Stimulated activated CD8-positive, alpha-beta memory T cell treated with anti-CD3 and anti-CD28 coated beads, Interleukin-12 subunit alpha, Interleukin-12 subunit beta, amount 100 ng/mL, for 4 hours (primary cell): Measurements from ENCODE around the gene KLK14.

ENCODE experiments used
- DNase-seq: peaks from one replicate; pipeline ENCODE4 v3.0.0-alpha.2; 2020; ENCODE audit warnings: low read depth

KLK14 gene

DNA sequence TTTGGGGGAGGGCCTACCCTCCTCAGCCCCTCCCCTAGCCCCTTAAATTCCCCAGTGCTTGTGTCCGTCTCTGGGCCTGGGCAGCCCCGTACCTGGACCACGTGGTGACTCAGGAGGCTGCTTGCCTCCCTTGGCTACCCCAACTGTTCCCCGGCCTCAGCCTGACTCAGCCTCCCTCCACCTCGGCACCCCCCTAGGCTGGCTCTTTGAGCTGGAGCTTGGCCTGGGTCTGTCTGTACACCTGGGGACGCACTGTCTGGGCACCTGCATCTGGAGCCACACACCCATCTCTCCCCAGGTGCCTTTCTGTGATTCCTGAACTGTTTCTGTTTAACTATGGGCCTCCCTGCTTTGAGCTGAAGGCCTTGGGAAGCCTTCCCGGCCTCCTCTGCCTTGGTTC, 1.8 kb upstream of the KLK14 start:
- no peak for DNase-seq

DNA sequence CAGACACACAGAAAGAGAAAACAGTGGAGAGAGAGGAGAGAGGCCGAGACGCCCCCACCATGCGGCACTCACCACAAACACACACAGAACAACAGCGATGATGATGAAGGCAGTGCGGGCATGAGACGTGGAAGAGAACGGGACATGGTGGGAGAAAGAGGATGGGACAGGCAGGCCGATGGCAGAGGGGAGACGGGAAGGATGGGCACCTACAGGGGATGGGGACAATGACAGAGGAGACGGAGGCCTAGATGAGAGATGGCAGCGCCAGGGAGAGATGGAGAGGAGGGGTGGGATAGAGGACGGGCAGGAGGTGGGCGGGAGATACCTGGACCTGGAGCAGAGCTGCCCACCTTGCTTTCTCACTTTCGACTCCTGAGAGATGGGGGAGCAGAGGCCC, 1.1 kb upstream of the KLK14 start:
- no peak for DNase-seq

DNA sequence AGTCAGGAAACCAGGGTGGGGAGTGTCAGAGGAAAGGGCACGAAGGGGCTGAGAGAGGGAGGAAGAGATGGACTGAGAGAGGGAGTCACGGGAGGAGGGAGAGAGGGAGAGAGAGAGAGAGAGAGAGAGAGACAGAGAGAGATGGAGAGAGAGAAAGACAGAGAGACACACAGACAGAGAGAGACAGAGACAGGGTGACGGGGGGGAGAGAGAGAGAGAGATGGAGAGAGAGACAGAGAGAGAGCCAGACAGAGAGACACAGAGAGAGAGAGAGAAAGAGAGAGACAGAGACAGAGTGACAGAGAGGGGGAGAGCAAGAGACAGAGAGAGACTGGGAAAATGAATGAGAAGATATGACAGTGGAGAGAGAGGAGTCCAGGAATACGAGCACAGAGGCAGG, 494 bp upstream of the KLK14 start:
- DNase-seq = no peak

DNA sequence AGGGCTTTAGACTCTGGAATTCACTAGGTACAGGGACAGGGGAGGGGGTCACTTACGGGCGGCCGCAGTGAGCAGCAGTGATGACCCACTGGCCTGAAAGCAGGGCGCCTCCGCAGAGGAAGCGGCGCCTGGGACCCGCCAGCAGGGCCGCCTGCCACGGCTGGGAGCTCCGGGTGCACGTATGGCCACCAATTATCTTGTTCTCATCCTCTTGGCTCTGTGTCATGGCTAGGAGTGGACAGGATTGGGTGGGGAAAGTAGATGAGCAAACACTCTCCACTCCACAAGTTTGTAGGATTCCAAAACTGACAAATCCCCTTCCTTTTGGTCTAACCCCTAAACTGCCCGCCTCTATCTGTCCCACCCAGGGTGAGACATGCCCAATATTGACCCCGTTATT, 1.2 kb downstream of the KLK14 start:
- DNase-seq = no peak

DNA sequence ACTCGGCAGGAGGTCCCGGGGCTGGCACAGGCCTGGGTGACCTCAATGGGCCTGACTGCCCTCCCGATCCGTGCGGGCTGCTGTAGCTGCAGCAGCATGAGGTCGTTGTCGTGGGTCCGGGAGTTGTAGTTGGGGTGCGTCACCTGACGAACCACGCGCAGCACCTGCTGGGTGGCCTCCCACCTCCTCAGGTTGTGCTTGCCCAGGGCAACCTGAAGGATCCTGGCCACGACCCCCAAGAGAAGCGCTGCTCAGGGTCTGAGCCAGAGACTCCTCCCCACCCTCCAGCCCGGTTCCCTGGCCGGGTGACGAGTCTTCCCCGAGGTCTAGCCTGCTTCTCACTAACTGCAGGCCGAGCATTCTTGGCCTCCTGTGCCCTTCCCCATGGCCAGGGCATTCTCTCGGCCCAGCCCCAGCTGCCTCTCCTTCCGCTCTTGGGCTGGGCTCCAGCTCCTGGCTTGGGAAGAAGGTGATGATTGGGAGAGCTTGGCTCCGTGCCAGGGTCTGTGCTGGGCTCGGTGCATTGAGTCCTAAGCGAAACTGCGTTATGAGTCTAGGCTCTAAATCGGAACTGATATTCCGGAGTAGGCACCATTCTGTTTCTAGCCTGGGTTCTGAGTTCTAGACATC, 3.1 kb downstream of the KLK14 start:
- no peak for DNase-seq

DNA sequence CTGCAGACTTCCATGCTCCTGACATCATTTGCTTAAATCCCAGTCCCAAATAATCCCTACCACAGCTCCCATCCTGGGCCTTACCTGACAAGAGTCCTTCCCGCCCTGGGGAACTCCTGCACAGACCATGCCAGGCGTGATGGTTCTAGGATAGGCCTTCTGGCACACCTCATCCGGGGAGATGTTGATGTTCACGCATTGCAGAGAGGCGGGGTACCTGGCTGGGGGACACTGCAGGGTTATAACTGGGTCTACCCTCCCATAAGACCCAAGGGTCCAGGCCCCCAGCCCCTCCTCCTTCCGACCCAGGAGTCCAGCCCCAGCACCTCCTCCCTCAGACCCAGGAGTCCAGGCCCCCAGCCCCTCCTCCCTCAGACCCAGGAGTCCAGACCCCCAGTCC, 4.0 kb downstream of the KLK14 start:
- DNase-seq = no peak

DNA sequence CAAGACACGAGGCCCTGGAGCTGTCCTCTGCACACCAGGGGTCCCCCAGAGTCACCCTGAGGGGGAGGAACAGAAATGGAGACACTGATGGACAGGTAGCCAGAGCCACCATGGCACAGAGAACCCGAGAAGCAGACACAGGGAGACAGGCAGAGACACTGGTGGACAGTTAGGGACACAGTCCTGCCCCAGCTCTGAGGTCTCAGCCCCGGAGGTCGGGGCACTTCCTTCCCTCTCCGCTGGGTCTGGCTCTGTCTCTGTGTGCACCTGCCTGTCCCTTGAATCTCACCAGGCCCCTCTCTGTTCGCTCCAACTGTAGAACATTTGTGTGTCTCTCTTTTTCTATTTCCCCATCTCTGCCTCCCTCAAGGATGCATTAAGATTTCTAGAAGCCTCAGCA, 4.6 kb downstream of the KLK14 start:
- DNase-seq = no peak

DNA sequence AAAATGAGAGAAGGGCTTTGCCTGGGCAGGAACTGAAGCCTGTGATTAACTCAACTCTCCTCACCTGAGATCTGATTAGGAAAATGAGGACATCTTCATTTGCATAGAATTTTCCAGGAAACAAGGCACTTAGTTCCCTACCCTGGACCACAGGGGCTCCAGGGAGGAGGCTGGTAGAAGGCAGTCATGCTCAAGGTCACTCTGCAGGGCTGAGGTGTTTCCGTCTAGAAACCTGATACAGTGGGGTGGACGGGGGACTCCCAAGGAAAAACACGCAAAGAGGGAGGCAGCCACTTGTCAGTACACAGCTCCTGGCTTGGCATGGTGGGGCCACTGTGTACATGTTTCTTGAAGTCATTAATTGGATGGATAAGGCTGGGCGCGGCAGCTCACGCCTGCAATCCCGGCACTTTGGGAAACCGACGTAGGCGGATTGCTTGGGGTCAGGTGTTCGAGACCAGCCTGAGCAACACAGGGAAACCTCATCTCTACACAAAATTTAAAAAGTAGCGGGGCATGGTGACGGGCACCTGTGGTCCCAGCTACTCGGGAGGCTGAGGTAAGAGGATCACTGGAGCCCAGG, 6.0 kb downstream of the KLK14 start:
- DNase-seq = no peak

DNA sequence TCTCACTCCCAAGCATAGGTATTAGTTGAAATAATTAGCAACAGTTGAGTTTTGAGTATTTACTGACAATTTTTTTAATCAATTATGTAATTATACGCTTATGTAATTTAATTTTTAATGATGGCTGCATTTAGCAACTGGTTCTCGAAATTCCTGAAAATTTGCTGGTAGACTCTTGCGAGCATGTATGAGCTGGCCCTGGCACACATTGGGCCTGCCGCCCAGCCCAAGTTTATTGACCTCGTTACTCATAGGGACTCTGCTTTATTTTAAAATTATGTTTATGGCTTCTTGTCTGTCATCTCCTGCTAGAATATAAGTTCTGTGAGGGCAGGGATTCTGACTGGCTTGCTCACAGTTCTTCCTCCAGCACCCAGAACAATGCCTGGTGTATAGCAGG, 6.7 kb downstream of the KLK14 start:
- no peak for DNase-seq

DNA sequence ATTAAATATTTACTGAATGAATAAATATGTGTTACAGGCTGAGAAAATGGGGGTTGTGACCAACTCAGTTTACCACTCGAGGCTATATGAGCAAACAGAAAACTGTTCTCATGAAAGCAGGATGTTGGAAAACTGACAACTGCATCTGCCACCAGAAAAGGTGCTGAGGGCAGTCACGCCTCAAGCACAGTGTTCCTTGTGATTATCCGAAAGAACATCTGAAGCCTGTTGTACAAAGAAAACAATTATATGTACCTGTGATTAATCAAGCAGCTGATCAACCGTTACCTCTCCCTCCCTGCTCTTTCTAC, 11.6 kb downstream of the KLK14 start:
- no peak for DNase-seq

DNA sequence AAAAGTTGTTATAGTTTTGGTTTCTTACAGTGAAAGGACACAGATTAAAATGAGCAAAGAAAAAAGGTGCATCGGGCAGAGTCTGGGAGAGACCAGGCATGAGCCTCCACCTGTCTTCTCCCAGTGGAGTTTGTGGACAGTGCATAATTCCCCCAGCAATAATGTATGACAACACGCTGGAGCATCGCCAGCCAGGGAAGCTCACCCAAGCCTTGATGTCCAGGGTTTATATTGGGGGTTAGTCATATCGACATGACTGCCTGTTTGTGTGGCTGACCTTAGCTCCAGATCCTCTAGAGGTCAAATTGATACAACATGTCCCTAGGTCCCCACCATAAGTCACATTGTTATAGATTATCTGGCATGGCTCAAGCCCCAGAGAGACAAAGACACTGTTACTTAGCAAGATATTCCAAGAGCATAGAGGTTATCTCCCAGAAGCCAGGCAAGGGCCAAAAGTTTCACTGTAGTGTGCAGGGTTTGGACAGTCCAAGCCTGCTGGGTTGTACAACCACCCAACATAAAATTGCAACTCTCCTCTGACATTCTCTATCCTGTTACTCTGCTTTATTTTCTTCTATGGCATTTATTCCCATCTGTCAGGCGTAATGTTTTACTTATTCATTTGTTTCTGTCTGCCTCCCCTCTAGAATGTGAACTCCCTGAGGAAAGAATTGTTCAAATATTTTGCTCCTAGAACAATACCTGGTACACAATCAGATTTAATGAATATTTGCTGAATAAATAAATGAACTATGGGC, 12.2 kb downstream of the KLK14 start:
- DNase-seq = no peak

DNA sequence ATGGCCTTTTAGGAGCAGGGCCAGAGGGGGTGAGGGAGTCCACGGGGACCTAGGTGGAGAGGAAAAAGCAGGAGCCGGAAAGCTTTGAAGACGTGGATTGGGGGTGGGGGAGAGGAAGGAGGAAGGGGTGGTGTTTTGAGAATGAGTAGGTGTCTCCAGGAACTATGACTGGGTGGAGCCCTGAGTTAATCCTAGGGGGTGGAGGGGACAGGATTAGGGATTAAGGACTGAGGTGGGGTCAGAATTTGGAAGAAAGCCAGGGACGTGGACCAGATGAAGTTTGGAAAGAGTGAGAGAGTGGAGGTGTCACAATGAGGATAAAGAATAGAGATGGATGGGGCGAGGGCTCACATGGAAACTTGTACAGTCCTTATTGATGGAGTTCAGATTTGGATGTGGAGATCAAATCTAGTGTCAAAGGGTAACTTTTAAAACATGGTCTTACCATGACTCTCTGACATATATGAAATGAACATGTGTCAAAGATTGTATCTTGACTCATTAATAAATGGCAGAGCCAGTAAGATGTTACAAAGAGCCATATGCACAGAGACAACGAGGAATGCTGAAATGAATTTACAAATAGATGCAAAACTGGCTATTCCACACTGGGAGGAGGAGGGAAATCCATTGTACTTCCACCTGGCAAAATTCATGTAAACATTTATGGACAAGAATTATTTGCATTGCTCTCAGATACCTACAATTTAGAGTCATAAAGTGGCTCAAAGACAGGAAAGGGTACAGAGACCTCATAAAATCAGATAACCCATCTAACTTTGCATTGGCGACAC, 16.1 kb downstream of the KLK14 start:
- no peak for DNase-seq

DNA sequence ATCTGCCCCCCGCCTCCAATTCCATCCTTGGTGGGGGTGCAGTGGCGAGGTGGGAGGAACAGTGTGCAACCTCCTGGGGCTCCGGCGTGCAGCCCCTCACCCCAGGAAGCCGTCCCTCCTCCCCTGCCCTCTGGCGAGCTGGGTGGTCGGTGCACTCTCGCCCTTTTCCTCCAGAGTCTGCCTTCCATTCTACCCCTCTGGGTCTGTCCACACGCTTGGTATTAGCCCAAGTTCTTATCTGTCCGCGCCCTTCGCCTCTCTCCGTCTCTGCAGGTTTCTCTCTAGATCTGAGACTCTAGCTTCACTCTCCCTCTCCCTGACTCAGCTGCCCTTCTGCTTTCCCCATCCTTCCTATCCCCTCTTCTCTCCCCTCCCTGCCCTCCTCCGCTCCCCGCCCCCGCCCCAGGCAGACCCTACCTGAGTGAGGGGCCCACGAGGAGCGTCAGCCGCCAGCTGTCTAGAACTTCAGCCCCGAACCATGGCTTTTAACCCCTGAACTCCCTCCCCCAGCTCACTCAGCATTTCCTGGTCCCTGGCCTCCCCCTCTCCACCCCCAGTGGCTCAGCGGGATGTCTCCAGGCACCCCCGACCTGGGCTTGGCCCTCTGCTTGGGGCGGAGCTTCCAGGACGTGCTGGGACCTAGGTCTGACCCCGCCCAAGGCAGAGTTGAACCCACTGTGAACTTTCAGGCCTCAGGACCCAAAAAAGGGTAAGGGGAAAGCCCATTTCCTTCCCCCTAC, 17.3 kb downstream of the KLK14 start:
- DNase-seq = no peak

DNA sequence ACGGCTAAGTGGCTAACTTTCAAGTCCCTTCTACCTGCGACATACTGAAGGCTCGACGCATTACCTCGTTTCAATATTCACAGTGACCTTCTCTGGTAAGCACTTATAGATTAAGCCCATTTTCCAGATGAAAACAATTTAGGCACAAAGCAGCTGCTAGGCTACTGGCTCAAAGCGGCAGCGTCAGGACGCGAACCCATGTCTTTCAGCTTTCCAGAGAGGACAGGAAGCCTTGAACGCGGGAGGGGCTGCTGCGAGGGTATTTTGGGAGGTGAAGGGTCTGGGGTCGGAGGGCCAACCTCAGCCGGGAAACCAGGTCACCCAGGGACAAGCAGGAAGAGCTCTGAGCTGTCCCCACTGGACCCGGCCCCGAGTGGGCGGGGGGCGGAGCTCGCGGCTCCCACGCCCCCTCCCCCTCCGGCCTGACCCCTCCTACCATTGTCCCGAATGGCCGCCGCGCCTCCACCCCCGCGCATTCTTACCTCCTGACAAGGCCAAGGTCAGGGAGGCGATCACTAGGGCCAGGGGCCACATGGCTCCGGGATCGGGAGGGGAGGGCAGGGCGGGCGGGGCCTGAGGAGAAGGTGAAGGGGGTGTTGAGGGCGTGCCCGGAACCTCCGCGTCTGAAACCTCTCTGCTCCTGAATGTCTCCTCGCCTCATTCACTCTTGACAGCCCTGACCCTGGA, 18.0 kb downstream of the KLK14 start, which contains the start of gene KLK13:
KLK13 (minus strand) TSS at position 559 of the 687 bp plus-strand sequence; CDS start at position 534, 25 bp downstream.
- no peak for DNase-seq

DNA sequence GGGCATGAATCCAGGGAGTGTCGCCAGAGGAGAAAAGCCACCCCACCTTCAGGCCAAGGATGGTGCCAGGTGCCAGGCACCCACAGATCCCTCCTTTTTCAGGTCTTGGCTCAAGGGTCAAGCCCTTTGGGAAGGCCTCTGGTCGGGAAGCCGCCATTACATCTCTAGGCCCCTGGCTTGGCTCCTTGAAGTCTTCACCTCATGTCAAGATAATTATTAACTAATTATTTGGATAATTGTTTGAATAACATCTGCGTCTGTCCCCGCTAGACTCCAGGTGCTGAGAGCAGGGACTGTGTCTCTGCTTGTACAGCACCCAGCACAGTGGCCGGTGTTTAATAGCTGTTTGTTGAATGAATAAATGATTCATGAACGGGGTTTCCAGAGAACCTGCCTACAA, 19.0 kb downstream of the KLK14 start:
- DNase-seq = no peak

DNA sequence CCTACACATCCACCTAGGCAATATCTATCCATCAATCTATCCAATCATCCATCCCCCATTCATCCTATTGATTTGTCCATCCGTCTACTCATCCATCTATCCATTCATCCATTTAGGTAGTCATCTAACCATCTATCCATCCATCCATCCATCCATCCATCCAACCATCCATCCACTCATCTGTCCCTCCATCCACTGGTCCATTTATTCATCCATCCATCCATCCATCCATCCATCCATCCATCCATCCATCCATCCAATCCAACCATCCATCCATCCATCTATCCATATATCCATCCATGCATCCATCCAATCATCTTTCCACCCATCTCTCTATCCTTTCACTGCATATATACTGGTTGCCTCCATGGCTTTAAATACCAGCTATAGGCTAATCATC, 21.7 kb downstream of the KLK14 start:
- no peak for DNase-seq

DNA sequence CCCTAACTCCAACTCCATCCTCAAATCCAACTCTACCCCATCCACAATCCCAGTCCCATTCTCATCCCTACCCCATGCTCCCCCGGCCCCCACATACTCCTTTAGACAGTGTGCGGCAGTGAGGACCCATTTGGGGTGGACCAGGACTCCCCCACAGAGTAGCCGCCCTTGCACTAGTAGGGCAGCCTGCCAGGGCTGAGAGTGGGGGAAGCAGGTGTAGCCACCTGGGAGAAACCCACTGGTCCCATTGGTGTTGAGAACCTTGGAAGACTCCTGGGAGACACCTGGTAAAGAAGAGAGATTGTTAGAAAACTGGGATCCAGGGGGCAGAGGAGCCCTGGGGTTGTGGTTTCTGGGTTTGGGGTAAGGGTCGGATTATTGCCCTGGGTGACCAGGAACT, 22.4 kb downstream of the KLK14 start:
- no peak for DNase-seq

DNA sequence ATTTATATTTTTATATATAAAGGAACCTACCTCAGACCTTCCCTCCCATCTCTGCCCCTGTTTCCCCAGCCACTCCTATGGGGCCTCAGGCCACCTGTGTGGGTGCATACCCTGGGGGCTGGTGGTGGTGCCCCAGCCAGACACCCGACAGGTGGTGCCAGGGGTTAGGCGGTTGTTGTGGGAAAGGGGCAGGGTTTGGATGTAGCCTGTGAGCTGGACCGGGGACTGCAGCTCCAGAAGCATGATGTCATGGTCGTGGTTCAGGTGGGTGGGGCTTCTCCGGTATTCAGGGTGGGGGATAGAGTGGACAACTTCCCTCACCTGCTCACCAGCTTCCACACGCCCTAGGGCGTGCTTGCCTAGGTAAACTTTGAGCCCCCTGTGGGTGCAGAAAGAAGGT, 23.0 kb downstream of the KLK14 start:
- DNase-seq = no peak

DNA sequence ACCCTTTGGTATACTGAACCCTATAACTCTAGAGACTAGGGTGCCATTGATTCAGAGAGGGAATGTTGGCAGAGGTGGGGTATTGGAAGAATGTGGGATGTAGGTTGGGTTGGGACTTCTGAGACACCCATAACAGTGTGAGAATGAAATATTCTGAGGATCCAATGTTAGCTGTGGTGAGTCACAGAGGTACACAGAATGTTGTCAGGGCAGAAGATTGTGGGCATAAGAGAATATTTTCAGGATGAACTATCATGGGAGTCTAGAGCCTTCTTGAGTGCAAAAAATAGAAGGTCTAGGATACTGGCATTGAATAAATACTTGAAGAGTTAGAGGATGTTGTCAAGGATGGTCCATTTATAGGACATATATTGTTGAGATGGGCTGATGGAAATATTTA, 26.8 kb downstream of the KLK14 start:
- no peak for DNase-seq

DNA sequence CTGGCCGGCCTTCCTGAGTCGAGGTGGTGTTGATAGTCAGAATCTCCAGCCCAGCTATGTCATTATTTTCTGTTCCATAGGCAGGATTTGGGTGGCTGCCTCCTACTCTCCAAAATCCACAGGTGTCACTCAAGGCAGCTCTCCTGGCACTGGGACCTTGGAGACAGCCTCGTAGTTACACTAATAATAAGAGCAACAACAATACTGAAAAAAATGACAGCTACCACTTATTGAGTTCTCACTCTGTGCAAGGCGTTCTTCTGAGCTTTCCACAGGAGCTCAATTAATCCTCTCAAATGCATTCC, 35.7 kb downstream of the KLK14 start:
- DNase-seq = no peak

DNA sequence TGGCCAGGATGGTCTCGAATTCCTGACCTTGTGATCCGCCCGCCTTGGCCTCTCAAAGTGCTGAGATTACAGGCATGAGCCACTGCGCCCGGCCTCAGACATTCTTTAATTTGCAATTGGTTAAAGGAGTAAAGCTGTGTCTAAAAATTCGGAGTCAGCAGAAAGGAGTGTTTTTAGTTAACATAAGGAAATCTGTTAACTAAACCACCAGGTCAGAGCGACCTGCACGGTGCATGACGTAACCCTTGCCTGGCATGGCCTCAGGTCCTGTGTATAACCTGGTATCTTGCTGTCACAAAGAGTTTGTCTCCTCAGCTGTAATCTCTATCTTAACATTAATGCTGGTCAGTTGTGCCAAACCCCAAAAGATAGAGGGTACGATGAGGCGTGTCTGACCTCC, 38.4 kb downstream of the KLK14 start:
- DNase-seq = no peak

DNA sequence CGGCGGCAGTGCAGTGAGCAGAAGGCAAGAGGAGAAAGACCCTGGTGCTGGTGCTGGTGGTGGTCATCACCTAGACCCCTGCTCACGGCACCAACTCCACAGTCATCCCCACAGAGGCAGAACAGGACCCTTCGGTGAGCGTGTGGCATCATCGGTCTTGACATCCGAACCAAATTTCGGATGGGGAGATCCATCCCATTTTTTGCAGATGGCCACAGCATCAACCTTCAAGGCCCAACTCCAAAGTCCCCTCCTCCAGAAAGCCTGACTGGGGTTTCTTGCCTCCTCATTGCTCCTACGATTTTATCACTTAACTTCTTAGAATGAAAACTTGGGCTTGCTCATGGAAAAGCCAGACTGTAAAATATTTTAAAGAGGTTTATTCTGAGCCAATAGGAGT, 39.2 kb downstream of the KLK14 start:
- no peak for DNase-seq
